Measurements from ENCODE around the gene SPEF2. TPM values are rescaled to one million over a fixed set of nuclear protein-coding genes. Genes with fewer than 3 reads are reported as not detected.

Gene SPEF2
- total and polyA plus RNA-seq, 7 donors, result 0.13 to 0.71 (median 0.56) TPM

DNA sequence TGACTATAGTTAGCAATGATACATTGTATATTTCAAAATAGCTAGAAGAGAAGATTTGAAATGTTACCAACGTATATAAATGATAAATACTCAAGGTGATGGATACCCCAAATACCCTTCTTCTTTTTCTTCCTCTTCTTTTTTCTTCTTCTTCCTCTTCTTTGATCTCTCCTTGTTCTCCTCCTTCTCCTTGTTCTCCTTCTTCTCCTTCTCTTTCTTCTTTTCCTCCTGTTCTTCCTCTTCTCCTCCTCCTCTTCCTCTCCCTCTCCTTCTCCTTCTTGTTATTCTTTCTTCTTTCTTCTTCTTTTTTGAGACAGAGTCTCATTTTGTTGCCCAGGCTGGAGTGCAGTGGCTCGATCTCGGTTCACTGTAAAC, 616 bp upstream of the SPEF2 start:
- no peak for DNase-seq
- ATAC-seq, result no peak
- H3K4me1 ChIP-seq, result no peaks in the 10 kb centered on the region
- WGBS, 3 donors, result 31 to 56% (median 39%) methylated on average over 3 of the region's 3 CpGs
- TF ChIP-seq, protein P1, sequence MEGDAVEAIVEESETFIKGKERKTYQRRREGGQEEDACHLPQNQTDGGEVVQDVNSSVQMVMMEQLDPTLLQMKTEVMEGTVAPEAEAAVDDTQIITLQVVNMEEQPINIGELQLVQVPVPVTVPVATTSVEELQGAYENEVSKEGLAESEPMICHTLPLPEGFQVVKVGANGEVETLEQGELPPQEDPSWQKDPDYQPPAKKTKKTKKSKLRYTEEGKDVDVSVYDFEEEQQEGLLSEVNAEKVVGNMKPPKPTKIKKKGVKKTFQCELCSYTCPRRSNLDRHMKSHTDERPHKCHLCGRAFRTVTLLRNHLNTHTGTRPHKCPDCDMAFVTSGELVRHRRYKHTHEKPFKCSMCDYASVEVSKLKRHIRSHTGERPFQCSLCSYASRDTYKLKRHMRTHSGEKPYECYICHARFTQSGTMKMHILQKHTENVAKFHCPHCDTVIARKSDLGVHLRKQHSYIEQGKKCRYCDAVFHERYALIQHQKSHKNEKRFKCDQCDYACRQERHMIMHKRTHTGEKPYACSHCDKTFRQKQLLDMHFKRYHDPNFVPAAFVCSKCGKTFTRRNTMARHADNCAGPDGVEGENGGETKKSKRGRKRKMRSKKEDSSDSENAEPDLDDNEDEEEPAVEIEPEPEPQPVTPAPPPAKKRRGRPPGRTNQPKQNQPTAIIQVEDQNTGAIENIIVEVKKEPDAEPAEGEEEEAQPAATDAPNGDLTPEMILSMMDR (IDR thresholded peaks at IDR 0.05), result no peak
- H3K4me3 ChIP-seq, result peak overlapping the region; percentile 80
- peaks cover 3% of the 10 kb centered on the region for H3K9me3 ChIP-seq
- no peaks in the 10 kb centered on the region for H3K27me3 ChIP-seq (ENCODE audit: insufficient read depth in 3 of 3, low read length in 2 of 3)
- intact Hi-C loops (cut with DNase I), result loop anchor here (2.0 to 10.0 kb wide), 2 partner anchors 308 to 310 kb away; no protein-coding TSS in a partner anchor
- H3K27ac ChIP-seq, result no peak overlapping the region
- H3K36me3 ChIP-seq (ENCODE audit: insufficient read depth in 1 of 2, low read depth in 1 of 2), result no peaks in the 10 kb centered on the region

DNA sequence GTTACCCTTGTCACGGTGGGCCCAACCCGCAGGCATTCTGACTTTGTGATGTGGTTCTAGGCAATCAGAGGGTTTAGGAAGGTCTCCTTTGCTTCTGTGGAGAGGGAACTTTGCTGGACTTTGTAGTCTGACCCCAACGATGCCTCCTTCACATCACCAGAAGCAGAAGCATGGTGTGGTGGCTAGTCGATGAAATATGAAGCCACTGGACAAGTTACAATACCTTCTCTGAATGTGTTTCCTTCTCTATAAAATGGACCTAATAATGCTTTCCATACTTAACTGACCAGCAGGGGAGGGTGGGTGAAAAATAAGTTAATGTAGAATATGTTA, 607 bp downstream of the SPEF2 start:
- Histone ChIP-seq H3K4me3 (peak overlapping the region; percentile 80), H3K36me3 (ENCODE audit: insufficient read depth in 1 of 2, low read depth in 1 of 2) (no peaks in the 10 kb centered on the region), H3K4me1 (no peaks in the 10 kb centered on the region), H3K27me3 (ENCODE audit: insufficient read depth in 3 of 3, low read length in 2 of 3) (no peaks in the 10 kb centered on the region), H3K27ac (no peak overlapping the region), H3K9me3 (peaks cover 3% of the 10 kb centered on the region)
- intact Hi-C loops (cut with DNase I), result loop anchor here in 1 of 2 donors (10.0 kb wide), 1 partner anchor 307 kb away; no protein-coding TSS in a partner anchor
- no peak for DNase-seq
- ATAC-seq, result peak in 1 of 4 donors; percentile 27
- TF ChIP-seq, protein P1 (IDR thresholded peaks at IDR 0.05), result no peak
- 2 to 3% (median 3%) methylated on average over 4 of the region's 4 CpGs for WGBS, 3 donors

DNA sequence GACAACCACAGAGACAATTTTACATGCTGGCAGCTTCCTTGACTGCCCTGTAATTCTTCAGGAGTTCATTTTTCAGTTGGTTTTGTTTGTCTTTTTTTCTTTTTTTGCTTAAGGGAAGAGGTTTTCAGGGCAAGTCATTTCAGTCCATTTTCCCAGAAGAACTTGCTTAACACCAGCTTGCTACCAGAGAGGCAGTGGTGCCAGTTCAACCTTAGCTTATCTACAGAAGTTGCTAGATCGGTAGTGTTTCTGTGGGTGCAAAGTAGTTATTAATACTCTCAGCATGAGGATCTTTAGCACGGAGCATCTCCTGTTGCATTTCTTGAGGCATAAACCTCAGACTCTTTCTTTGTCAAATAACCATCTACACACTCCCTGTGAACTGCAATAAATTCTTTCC, 1.1 kb downstream of the SPEF2 start:
- TF ChIP-seq, protein P1 (IDR thresholded peaks at IDR 0.05), result no peak

DNA sequence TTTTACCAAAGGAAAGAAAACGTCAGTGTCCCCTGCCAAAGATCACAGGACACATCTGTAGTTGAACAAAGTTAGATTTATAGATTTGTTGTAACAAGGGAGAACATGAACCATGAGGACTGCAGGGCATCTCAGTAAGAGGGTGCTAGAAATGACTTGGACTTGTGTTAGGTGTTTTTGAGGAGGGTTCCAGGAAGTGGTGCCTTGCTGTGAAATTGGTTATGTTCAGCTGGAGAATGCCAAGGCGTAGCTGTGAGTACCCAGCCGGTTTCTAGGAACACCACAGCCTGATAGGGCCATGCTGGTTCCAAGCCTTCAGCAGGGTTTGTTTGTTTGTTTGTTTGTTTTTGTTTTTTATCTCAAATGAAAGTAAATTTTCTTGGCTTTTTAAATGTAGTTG, 5.3 kb downstream of the SPEF2 start:
- Histone ChIP-seq H3K36me3 (ENCODE audit: insufficient read depth in 1 of 2, low read depth in 1 of 2) (no peaks in the 10 kb centered on the region), H3K4me3 (no peak overlapping the region), H3K27me3 (ENCODE audit: insufficient read depth in 3 of 3, low read length in 2 of 3) (no peaks in the 10 kb centered on the region), H3K27ac (no peak overlapping the region), H3K9me3 (no peaks in the 10 kb centered on the region), H3K4me1 (no peaks in the 10 kb centered on the region)
- no peak for ATAC-seq
- no peak for DNase-seq
- WGBS, 3 donors, result 41 to 57% (median 43%) methylated on average over 3 of the region's 3 CpGs
- intact Hi-C loops (cut with DNase I), result no loop called here
- TF ChIP-seq, protein P1 (IDR thresholded peaks at IDR 0.05), result no peak

More for the DNA sequence above, 1.1 kb downstream of the SPEF2 start:
- WGBS, 3 donors, result 60 to 76% (median 71%) methylated on average over 2 of the region's 2 CpGs
- DNase-seq (no peak), ATAC-seq (no peak)
- Histone ChIP-seq H3K9me3 (peaks cover 3% of the 10 kb centered on the region), H3K4me3 (peak overlapping the region; percentile 80), H3K4me1 (no peaks in the 10 kb centered on the region), H3K27ac (no peak overlapping the region), H3K27me3 (ENCODE audit: insufficient read depth in 3 of 3, low read length in 2 of 3) (no peaks in the 10 kb centered on the region), H3K36me3 (ENCODE audit: insufficient read depth in 1 of 2, low read depth in 1 of 2) (no peaks in the 10 kb centered on the region)
- intact Hi-C loops (cut with DNase I), result loop anchor here in 1 of 2 donors (10.0 kb wide), 1 partner anchor 306 kb away; no protein-coding TSS in a partner anchor

DNA sequence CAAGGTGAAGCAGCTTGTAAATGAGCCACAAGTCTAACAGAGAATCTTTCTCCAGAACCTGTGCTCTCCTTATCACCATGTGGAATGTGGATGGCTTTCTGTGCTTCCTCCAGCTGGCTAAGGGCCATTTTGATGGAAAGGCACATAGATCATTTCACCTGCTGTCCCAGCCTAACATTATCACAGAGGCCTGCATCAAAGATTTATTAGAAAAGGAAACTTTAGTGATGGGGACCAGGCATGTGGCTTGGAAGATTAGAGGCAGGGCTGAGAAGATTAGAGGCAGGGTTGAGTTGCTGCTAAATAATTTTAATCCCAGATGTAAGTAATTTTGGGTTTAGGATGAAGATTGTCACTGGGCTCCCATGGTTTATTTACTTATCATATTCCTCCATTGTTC, 6.3 kb downstream of the SPEF2 start:
- Histone ChIP-seq H3K4me1 (no peaks in the 10 kb centered on the region), H3K9me3 (no peaks in the 10 kb centered on the region), H3K36me3 (ENCODE audit: insufficient read depth in 1 of 2, low read depth in 1 of 2) (no peaks in the 10 kb centered on the region), H3K4me3 (no peak overlapping the region), H3K27me3 (ENCODE audit: insufficient read depth in 3 of 3, low read length in 2 of 3) (no peaks in the 10 kb centered on the region), H3K27ac (no peak overlapping the region)
- intact Hi-C loops (cut with DNase I), result no loop called here
- DNase-seq, result no peak
- TF ChIP-seq, protein P1 (IDR thresholded peaks at IDR 0.05), result no peak
- no peak for ATAC-seq

Data from psoas muscle (tissue), 8 donors.